SKM-1 (cell line): ENCODE measurements around the gene TNFRSF13B.
A peak's percentile ranks its signal among the peaks of the same experiment; 100 is the strongest.
"Not testable (repeated sequence)": the region's sequence is repeated elsewhere in the genome, so short reads cannot be mapped to it uniquely, and the experiment has no call there.

Experiments used
- DNase-seq: peaks from one replicate; lab custom pipeline; 2025; ENCODE audit not compliant: unreplicated experiment; lab: John Stamatoyannopoulos, UW

TNFRSF13B gene

DNA sequence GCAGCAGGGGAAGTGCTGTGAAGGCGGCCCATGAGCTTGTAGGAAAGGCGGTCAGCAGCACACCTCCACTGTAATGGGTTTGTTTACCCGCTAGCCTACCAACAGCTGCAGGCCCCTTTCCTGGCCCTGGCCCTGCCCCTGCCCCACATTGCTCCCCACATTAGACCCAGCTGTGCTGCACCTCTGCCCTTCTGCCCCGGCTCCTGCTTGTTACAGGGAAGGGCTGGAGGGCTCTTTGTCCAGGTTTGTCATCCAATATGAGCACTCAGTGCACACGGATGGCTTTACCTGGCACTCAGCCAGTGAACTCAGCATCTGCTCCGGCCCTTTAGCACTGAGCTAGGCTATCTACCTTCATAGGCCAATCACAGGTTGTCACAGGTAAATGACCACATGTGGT, 36.0 kb upstream of the TNFRSF13B start:
- DNase-seq, result not testable (repeated sequence)

- not testable (repeated sequence) for DNase-seq
Observed at GRCh38 chr17:17004997-17005614, 33.2 kb upstream of the TNFRSF13B start.

- no peak for DNase-seq
Observed at GRCh38 chr17:17004251-17004996, 32.5 kb upstream of the TNFRSF13B start.

- DNase-seq, result not testable (repeated sequence)
Observed at GRCh38 chr17:17002731-17003715, 31.1 kb upstream of the TNFRSF13B start.

DNA sequence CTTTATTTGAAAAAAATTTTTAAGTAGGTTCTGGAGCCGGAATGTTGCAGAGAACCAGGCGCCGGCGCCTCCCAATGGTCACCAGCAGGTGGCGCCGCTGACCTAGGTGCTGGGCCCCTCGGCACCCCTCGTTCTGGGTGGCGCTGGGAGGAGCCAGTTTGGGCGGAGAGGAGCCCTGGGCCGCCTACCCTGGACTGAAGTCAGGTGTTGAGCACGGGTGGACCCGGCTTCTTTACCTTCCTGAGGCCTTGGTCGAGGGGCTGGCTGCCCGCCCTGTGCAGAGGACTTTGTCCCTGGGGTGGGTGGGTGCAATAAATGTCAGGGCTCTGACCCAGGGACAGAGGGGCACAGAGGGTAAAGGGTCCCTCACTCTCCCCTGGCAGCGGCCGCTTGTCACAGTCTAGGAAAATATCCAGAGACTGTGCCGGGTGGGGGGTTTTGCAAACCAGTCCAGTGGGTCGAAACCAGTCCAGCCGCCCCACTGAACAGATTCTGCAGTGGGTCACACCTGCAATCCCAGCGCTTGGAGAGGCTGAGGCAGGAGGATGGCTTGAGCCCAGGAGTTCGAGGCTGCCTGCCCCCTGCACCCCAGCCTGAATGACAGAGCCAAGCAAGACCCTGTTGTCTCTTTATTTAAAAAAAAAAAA, 30.1 kb upstream of the TNFRSF13B start:
- peak; percentile 35 for DNase-seq

GRCh38 chr17:17001076-17001777, 29.3 kb upstream of the TNFRSF13B start:
- DNase-seq, result no peak

GRCh38 chr17:16999931-17000625, 28.2 kb upstream of the TNFRSF13B start:
- DNase-seq, result no peak

- no peak for DNase-seq
Observed at GRCh38 chr17:16997514-16998429, 25.9 kb upstream of the TNFRSF13B start.

DNA sequence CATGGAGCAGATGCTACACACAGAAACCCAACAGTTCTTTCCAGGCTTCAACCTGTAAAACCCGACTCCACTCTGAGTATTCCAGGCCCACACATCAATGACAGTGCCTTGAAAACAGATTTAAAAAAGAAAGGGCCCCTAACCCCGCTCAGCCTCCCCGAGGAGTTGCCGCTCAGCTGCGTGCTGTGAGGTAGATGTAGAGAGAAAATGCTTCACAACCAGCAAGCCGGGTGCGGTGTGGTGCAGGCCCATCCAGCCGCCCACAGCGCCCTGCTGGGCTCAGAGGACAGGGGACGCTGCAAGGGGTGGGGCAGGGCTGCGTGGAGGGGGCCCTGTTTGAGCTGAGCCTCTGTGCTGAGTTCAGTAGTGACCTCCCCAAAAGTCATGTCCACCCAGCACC, 24.8 kb upstream of the TNFRSF13B start:
- DNase-seq, result not testable (repeated sequence)

GRCh38 chr17:16995930-16996329, 24.0 kb upstream of the TNFRSF13B start:
- no peak for DNase-seq

- DNase-seq, result no peak
Observed at GRCh38 chr17:16994631-16995030, 22.7 kb upstream of the TNFRSF13B start.

- peak; percentile 30 for DNase-seq
Observed at GRCh38 chr17:16991349-16992009, 19.6 kb upstream of the TNFRSF13B start.

GRCh38 chr17:16989953-16990860, 18.3 kb upstream of the TNFRSF13B start:
- no peak for DNase-seq

DNA sequence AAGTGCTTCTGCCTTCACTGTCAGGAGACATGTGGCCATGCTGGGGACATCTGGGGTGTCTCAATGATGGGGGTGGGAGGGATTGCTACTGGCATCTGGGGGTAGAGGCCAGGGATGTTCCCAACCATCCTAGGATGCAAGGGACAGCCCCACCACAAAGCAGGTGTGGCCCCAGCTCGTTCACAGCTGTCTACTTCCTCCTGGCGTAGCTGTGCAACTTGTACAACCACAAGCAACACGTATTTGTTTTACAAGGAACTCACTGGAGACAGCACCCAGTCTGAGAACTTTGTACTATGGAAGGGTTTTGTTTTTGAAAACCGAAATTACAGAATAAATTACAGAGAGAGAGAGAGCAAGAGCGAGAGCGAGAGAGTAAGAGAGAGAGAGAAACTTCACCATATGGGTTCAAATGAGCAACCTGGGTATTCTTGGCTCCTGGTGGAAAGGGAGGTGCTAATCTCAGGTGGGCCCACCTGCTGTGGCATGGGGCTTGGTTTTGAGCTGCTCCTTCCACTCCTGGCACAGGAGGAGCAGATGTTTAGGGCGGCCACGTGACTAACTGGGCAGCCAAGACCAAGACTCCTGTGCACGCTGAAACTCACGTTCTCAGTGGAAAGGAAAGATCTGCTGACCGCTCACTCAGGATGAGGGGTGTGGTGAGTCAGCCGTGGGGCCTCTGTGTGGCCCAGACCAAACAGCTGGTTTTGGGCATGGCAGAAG, 17.5 kb upstream of the TNFRSF13B start:
- DNase-seq, result no peak

GRCh38 chr17:16988749-16989229, 16.9 kb upstream of the TNFRSF13B start:
- DNase-seq, result no peak
